GM18498 (cell line): ENCODE results near the gene SLC26A1.

Experiments
- ATAC-seq: cut with Tn5 transposase; IDR thresholded peaks from one replicate; pipeline ENCODE4 v1.9.1; 2021; ENCODE audit warnings: mild to moderate bottlenecking, moderate library complexity; ENCODE audit not compliant: unreplicated experiment

The SLC26A1 gene

GRCh38 chr4:1013225-1014073 is 20.2 kb upstream of the SLC26A1 start:
- no peak for ATAC-seq

- no peak for ATAC-seq
Observed at GRCh38 chr4:1012034-1012739, 19.0 kb upstream of the SLC26A1 start.

GRCh38 chr4:1011666-1012033 is 18.4 kb upstream of the SLC26A1 start:
- ATAC-seq: no peak

- peak; percentile 52 for ATAC-seq
Observed at GRCh38 chr4:1011022-1011665, 17.9 kb upstream of the SLC26A1 start, which contains the start of gene FGFRL1. FGFRL1 (plus strand) TSS chr4:1011626; CDS start chr4:1012486, 860 bp downstream.

GRCh38 chr4:1010395-1011021 is 17.3 kb upstream of the SLC26A1 start:
- ATAC-seq: peak; percentile 11

GRCh38 chr4:1009542-1010394 is 16.6 kb upstream of the SLC26A1 start:
- peak; percentile 51 for ATAC-seq

GRCh38 chr4:1008840-1009541 is 15.8 kb upstream of the SLC26A1 start:
- peak; percentile 10 for ATAC-seq

- no peak for ATAC-seq
Observed at GRCh38 chr4:1006856-1007255, 13.7 kb upstream of the SLC26A1 start.

- no peak for ATAC-seq
Observed at GRCh38 chr4:1004557-1005485, 11.6 kb upstream of the SLC26A1 start.

GRCh38 chr4:1004071-1004418 is 10.8 kb upstream of the SLC26A1 start:
- ATAC-seq: no peak

GRCh38 chr4:1003271-1004070 is 10.3 kb upstream of the SLC26A1 start:
- no peak for ATAC-seq

GRCh38 chr4:1002631-1003251 is 9.5 kb upstream of the SLC26A1 start:
- ATAC-seq: no peak

GRCh38 chr4:1002131-1002630 is 9.0 kb upstream of the SLC26A1 start:
- ATAC-seq: no peak

GRCh38 chr4:1001561-1002130 is 8.4 kb upstream of the SLC26A1 start:
- no peak for ATAC-seq

- no peak for ATAC-seq
Observed at GRCh38 chr4:1000686-1001260, 7.6 kb upstream of the SLC26A1 start.

GRCh38 chr4:999882-1000425 is 6.8 kb upstream of the SLC26A1 start:
- ATAC-seq: no peak
